Esophagus mucosa (tissue), 1 donor: ENCODE measurements around the gene SSNA1. TPM values are rescaled to one million over a fixed set of nuclear protein-coding genes. Genes with fewer than 3 reads are reported as not detected.

Experiments used
- ATAC-seq: fragments of 200-7000 bp; cut with Tn5 transposase; one replicate; pipeline ENCODE4 v1.9.1; 2020
- total RNA-seq: library from RNA; stranded (reverse); gene quantifications from one replicate; pipeline ENCODE4 v1.2.4, GENCODE V29; 2023
- donor health status: DM: yes; HTN: yes; CAD: no.

SSNA1 gene
- total RNA-seq, 1 donor from 2014 or later, result 86.8 TPM

GRCh38 chr9:137152844-137153405 is 35.6 kb upstream of the SSNA1 start:
- ATAC-seq, result no peak

GRCh38 chr9:137156567-137157375 is 31.7 kb upstream of the SSNA1 start:
- peak; percentile 72 for ATAC-seq

DNA sequence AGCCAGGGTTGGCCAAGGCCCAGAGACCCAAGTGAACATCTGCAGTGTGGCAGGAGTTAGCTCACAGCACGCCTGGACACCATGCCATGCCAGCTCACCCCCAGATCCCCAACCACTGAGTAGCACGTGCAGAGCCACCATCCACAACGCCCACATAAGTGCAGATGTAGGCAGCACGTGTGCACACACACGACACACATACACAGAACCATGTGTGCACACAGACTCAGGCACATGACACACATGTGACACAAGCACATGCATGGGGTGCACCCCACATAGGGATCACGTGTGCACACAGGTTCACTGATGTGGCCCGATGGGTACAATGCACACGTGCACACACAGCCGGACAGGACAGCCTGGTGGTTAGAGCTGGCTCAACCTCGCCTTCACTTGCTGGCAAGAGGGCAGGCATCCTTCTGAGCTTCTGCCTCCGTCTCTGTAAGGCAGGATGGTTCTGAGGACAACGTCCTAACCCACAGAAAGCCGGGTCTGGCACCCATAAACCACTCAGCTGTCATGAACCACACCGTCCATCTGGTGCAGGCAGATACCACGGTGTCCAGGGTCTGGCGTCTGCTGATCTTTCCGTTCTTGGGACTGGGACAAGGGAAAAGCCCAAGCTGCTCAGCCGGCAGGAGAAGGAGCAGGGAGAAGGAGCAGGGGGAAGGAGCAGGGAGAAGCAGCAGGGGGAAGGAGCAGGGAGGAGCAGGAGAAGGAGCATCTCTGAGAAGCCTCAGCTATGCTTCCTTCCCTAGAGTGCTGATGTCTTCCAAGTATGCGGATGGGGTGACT is 30.7 kb upstream of the SSNA1 start:
- ATAC-seq, result no peak

- ATAC-seq, result no peak
Measured at GRCh38 chr9:137158625-137159024, 29.9 kb upstream of the SSNA1 start.

GRCh38 chr9:137159105-137160053 is 29.1 kb upstream of the SSNA1 start:
- no peak for ATAC-seq

DNA sequence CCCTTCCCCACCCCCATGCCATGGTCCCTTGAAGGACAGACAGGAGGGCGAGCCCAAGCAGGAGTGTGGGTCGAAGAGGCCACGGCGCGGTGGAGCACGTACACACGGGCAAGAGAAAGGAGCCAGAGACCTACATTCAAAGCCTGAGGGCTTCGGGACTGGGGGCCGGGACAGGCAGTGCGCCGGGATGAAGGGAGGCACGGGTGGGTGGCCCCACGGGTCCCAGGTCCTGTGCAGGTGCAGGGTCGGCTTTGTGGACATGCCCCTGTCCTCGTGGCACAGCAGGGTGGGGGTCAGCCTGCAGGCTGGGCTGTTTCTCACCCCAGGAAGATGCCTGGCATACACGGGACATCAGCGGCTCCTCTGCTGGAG is 28.4 kb upstream of the SSNA1 start:
- no peak for ATAC-seq

DNA sequence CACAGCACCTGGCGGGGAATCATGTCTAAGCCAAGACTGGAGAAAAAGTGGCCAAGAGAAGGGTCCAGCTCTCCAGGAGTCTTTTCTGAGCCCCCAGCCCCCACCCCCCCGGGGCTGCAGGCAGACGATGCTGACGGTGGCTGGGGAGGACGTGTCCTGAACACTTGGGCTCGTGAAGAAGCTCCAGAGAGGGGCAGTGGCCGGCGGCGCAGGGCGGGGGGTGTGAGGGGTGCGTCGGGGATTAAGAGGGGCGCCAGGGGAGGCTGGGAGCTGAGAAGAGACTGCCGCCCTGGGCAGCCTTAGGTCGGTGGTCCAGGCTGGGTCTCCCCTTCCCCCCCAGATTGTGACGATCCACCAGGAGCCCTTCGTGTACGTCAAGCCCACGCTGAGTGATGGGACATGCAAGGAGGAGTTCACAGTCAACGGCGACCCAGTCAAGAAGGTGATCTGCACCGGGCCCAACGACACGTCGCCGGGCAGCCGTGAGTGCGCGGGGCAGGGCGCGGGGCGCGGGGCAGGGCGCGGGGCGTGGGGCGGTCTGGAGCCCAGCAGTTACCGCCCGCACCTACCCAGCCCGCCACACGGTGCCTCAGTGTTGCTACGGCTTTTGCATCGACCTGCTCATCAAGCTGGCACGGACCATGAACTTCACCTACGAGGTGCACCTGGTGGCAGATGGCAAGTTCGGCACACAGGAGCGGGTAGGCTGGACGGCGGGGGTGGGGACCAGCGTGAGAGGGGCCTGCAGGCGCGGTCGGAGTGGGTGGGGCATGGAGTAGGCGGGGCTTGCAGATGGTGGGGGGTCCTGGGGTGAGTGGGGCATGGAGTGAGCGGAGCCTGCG is 27.5 kb upstream of the SSNA1 start:
- no peak for ATAC-seq

GRCh38 chr9:137161558-137162486 is 26.7 kb upstream of the SSNA1 start:
- ATAC-seq, result peak; percentile 3

- peak; percentile 32 for ATAC-seq
Measured at GRCh38 chr9:137162505-137163364, 25.7 kb upstream of the SSNA1 start.

- ATAC-seq, result no peak
Measured at GRCh38 chr9:137163365-137163715, 25.1 kb upstream of the SSNA1 start.

GRCh38 chr9:137163805-137164204 is 24.7 kb upstream of the SSNA1 start:
- no peak for ATAC-seq

DNA sequence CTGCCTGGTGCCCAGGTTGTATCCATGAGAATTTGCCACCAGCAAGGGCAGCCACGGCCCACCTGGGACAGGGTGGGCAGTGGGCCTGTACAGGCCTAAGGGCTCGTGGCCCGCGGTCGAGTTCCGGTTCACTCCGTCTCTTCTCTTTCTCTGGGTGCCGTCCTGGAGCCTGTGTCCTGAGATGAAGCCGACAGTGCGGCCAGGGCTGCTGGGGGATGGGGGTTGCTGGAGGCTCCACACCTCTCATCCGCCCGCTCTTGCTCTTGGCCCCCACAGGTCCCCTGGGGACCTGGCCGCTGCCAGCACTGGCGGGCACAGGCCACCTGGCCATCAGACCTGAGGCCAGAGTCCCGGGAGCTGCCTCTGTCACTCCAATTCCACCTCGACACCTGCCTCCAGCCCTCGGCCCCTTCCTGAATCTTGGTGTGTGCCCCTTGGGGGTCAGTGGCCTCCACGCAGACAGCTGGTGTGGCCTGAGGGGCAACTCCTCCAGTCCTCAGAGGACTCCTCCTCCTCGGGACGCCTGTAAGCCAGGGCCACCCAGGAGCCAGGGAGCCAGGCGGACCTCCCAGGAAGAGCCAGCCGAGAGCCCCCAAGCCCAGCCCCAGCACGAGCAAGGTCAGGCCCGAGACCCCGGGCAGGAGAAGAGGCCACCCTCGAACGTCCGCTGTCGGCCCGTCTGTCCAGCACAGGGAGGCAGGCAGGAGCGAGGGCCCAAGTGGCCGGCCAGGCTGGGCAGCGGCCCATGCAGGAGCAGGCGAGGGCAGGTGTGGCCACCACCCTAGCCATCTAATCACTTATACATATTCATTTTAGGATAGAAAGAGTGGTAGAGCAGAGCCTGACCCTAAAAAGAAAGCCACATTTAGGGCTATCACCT is 23.9 kb upstream of the SSNA1 start:
- ATAC-seq, result no peak

- no peak for ATAC-seq
Measured at GRCh38 chr9:137165250-137165836, 23.1 kb upstream of the SSNA1 start.

- ATAC-seq, result no peak
Measured at GRCh38 chr9:137166380-137167229, 21.9 kb upstream of the SSNA1 start.

GRCh38 chr9:137167277-137167746 is 21.2 kb upstream of the SSNA1 start:
- no peak for ATAC-seq

DNA sequence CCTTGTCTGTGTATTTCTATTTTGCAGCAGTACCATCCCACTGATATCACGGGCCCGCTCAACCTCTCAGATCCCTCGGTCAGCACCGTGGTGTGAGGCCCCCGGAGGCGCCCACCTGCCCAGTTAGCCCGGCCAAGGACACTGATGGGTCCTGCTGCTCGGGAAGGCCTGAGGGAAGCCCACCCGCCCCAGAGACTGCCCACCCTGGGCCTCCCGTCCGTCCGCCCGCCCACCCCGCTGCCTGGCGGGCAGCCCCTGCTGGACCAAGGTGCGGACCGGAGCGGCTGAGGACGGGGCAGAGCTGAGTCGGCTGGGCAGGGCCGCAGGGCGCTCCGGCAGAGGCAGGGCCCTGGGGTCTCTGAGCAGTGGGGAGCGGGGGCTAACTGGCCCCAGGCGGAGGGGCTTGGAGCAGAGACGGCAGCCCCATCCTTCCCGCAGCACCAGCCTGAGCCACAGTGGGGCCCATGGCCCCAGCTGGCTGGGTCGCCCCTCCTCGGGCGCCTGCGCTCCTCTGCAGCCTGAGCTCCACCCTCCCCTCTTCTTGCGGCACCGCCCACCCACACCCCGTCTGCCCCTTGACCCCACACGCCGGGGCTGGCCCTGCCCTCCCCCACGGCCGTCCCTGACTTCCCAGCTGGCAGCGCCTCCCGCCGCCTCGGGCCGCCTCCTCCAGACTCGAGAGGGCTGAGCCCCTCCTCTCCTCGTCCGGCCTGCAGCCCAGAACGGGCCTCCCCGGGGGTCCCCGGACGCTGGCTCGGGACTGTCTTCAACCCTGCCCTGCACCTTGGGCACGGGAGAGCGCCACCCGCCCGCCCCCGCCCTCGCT is 20.5 kb upstream of the SSNA1 start:
- ATAC-seq, result peak; percentile 5
